HG03432 (cell line): ENCODE results near the gene MST1.

Source experiments
- ATAC-seq: cut with Tn5 transposase; IDR thresholded peaks from one replicate; pipeline ENCODE4 v1.9.1; 2021; ENCODE audit warnings: mild to moderate bottlenecking, moderate library complexity; ENCODE audit not compliant: unreplicated experiment

Gene MST1

DNA sequence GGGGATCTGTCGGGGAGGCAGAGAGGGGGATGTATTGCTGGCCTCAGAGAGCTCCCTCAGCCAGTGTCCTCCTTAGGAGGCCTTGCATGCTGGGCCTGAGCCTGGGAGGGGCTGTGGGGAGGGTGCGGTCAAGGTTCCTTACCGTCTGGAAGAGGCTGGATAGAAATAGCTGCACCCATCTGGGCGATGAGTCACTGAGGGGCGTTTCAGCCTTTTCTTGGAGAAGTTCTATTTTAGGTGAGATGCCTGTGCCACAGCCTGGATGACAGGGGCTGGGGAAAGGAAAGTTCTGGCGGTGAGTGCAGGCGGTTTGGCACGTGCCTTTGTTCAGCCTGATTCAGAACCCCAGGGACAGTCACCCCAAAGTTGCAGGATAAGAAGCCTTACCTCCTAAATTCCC is 50.8 kb downstream of the MST1 start:
- no peak for ATAC-seq

DNA sequence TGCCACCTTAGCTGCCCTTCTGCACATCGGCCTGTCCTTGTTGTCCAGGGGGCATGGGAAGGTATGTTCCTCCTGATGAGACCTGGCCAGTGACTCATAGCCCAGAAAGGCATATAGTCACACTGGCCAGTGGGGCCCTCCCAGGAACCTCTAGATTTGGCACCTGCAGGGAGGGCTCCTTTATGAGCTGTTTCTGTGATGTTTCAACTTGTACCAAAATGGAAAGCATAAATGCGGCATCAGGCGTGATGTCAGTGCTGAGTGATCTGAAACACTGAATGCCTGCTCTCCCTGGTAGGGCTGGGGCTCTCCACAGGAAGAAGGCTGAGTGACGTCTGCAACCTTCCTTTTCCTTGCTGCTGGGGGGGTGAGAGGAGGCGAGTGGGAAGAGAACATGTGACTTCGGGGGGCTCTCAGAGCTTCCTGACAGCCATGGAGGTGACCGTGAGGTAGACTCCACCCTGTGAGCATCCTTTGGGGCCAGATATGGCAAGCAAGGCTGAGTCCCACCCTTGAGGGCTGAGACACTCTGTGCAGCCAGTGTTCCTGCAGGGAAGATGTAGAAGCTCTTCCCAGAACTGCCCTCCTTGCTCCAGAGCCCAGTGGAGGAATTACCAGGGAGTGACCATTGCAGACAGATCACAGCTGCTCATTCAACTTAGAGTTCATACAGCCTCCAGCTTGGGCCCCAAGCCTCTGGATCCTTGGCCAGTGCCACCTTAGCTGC is 52.2 kb downstream of the MST1 start:
- ATAC-seq, result no peak

DNA sequence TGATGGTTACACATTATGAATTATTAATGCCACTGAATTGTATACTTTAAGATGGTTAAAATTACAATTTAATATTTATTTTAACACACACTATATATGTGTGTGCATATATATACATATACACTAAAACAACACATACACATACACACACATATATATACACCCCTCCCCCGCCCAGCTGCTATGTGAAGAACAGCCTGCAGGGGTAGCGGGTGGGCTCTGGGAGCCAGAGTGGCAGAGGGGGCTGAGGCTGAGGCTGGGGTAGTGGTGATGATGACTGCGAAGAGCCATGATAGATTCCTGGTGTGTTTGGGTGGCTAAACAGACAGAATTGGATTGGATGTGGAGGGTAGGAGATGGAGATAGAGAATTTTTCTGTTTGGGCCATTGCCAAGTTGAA is 54.5 kb downstream of the MST1 start:
- no peak for ATAC-seq
